Astrocyte (in vitro differentiated cells and primary cell): ENCODE results near the gene HOXD4.

ENCODE experiments used
- CTCF ChIP-seq: IDR thresholded peaks from 2 replicates; pipeline ENCODE4 v1.5.1; 2011; ENCODE audit warnings: low read depth, mild to moderate bottlenecking, inconsistent platforms, low read length, moderate library complexity; ENCODE audit not compliant: insufficient read depth
- EZH2 ChIP-seq: IDR thresholded peaks from 2 replicates; pipeline ENCODE4 v1.6.1; 2012; ENCODE audit warnings: mild to moderate bottlenecking, low read length, inconsistent platforms; ENCODE audit not compliant: insufficient read depth

- TF ChIP-seq CTCF (no peak), EZH2 (no peak)
These were observed 19.4 kb downstream of the HOXD4 start for GRCh38 chr2:176170602-176171305.
